Adrenal gland (tissue), 5 donors: Measurements from ENCODE around the gene PTGES2.
"Not testable (repeated sequence)": the region's sequence is repeated elsewhere in the genome, so short reads cannot be mapped to it uniquely, and the experiment has no call there.

ENCODE experiments used
- POLR2A ChIP-seq, 2 donors: fragments of 450-650 bp; IDR thresholded peaks; one replicate each; pipeline ENCODE4 v1.6.1; 2017; ENCODE audit warnings: antibody characterized with exemption in 2 of 2, mild to moderate bottlenecking in 2 of 2, moderate library complexity in 1 of 2
- TF ChIP-seq, protein P1 (sequence below), 6 experiments: fragments of 450-650 bp in 4 of 6; fragments of 200-600 bp in 2 of 6; sonication (generic) in 1 of 6; IDR thresholded peaks; 1 replicate in 5 of 6; 2 replicates in 1 of 6; pipeline versions ENCODE4 v1.5.1 to v1.8.0; 2016 to 2021; ENCODE audit warnings: antibody characterized with exemption in 6 of 6, mild to moderate bottlenecking in 2 of 6, moderate library complexity in 1 of 6
- donor health status: DM: no; HTN: no; CAD: no.

DNA sequence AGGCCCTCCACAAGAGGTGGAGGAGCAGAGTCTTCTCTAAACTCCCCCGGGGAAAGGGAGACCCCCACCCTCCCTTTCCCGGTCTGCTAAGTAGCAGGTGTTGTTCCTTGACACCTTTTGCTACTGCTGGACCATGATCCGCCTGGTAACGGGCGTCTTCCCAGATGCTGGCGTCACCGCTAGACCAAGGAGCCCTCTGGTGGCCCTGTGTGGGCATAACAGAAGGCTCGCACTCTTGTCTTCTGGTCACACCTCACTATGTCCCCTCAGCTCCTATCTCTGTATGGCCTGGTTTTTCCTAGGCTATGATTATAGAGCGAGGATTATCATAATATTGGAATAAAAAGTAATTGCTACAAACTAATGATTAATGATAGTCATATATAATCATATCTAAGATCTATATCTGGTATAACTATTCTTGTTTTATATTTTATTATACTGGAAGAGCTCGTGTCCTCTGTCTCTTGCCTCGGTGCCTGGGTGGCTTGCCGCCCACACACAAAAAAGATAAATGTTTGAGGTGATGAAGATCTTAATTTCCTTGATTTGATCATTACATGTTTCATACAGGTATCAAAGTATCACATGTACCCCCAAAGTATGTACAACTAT is 2.6 kb upstream of the PTGES2 start:
- TF ChIP-seq, protein P1, sequence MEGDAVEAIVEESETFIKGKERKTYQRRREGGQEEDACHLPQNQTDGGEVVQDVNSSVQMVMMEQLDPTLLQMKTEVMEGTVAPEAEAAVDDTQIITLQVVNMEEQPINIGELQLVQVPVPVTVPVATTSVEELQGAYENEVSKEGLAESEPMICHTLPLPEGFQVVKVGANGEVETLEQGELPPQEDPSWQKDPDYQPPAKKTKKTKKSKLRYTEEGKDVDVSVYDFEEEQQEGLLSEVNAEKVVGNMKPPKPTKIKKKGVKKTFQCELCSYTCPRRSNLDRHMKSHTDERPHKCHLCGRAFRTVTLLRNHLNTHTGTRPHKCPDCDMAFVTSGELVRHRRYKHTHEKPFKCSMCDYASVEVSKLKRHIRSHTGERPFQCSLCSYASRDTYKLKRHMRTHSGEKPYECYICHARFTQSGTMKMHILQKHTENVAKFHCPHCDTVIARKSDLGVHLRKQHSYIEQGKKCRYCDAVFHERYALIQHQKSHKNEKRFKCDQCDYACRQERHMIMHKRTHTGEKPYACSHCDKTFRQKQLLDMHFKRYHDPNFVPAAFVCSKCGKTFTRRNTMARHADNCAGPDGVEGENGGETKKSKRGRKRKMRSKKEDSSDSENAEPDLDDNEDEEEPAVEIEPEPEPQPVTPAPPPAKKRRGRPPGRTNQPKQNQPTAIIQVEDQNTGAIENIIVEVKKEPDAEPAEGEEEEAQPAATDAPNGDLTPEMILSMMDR (IDR thresholded peaks at IDR 0.05) = peak; percentile 16 to 52 (median 28)
- not testable (repeated sequence) for TF ChIP-seq POLR2A (IDR thresholded peaks at IDR 0.05)
